ENCODE data around the gene PKNOX1. TPM values are rescaled to one million over a fixed set of nuclear protein-coding genes. Genes with fewer than 3 reads are reported as not detected.
"Not testable (repeated sequence)": the region's sequence is repeated elsewhere in the genome, so short reads cannot be mapped to it uniquely, and the experiment has no call there.

The PKNOX1 gene
- total RNA-seq, 1 experiment from 2014 or later, result 19.7 TPM

DNA sequence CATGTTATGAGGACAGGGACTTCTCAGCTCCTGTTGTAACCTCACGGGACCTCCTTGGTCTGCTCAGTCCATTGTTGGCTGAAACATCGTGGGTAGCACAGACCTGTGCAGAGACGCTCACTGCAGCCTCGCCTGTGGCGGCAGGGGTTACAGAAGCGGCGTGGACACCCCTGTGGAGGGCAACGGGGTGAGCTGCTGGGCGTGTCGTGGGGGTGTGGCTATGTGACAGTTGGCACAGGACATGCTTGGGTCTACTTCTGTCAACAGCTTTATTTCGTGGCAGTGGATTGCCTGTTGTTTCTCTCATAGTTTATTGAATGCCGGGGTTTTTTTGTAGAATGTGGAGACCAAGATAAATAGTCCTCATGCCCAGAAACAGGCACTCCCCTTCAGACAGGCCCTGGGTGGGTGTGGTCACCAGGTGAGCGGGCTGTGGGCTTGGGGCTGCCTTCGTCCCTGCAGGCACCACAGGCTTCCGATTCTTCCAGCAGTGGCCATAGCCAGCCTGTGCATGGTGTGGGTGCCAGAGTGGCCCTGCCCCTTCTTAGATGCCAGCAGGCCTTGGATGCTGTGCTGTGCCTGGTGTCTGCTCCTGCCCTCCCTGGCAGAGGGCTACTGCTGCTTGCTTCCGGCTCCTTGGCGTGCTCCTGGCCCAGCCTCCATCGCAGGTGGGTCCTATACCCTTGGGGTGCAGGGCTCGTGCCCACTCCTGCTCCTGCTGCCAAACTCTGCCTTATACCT lies 63.7 kb downstream of the PKNOX1 start:
- not testable (repeated sequence) for DNase-seq; H3K9ac ChIP-seq (ENCODE audit: low read length)

DNA sequence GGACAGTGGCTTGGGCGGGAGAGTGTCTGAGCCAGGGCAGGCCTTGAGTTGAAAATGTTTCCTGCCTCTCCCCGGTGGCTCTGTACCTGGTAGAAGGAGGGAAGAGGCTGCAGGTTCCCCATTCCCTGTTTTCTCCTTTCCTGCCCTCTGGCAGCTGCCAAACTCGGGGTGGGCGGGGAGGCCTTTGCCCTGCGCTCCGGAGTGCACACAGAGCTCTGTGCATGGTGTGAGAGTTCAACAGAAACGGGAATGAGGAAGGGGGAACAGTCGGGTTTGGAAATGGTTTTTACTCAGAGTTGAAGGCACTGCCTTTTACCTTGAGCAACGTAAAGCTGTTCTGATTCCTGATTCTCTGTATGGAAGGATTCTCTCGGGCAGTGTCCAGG lies 64.3 kb downstream of the PKNOX1 start:
- H3K27me3 ChIP-seq (ENCODE audit: low read length); H4K20me1 ChIP-seq (ENCODE audit: insufficient read depth, low read depth, low read length); H3K4me1 ChIP-seq (ENCODE audit: low read length); H3K9me3 ChIP-seq (ENCODE audit: low read length); H3K4me3 ChIP-seq (ENCODE audit: low read length); DNase-seq; H3K9me2 ChIP-seq (replicated peaks; ENCODE audit: insufficient read depth, low read length); H3K27ac ChIP-seq (ENCODE audit: low read length); H3K9ac ChIP-seq (ENCODE audit: low read length); H3K36me3 ChIP-seq (ENCODE audit: insufficient read depth, low read length); H3K4me2 ChIP-seq (ENCODE audit: low read depth, low read length, poor library complexity, severe bottlenecking); H2AFZ ChIP-seq (ENCODE audit: low read length); H3K79me2 ChIP-seq (ENCODE audit: low read length): not testable (repeated sequence)

More for the DNA sequence above, 63.7 kb downstream of the PKNOX1 start:
- not testable (repeated sequence) for H3K36me3 ChIP-seq (ENCODE audit: insufficient read depth, low read length); H3K4me3 ChIP-seq (ENCODE audit: low read length); H3K9me2 ChIP-seq (replicated peaks; ENCODE audit: insufficient read depth, low read length); H3K4me2 ChIP-seq (ENCODE audit: low read depth, low read length, poor library complexity, severe bottlenecking); H4K20me1 ChIP-seq (ENCODE audit: insufficient read depth, low read depth, low read length); H3K4me1 ChIP-seq (ENCODE audit: low read length); H2AFZ ChIP-seq (ENCODE audit: low read length); H3K9me3 ChIP-seq (ENCODE audit: low read length); H3K27me3 ChIP-seq (ENCODE audit: low read length); H3K79me2 ChIP-seq (ENCODE audit: low read length); H3K27ac ChIP-seq (ENCODE audit: low read length)

DNA sequence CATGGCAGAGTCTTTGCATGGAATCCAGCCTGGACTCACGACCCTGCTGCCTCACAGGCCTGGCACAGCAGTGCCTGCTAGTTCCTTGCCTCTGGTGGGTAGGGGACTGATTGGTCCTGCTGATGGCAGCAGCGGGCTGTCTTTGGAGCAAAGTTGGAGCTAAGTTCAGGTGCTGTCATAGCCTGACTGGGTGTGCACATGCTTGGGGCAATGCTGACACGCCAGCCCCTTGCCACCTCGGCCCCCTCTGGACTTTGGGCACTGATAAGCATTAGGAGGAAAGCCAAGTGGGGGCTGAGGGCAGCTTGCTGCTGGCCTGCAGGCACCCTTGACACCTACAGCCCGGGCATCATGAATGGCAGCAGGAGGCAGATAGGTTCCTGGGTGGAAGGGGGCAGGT lies 67.8 kb downstream of the PKNOX1 start:
- H3K9ac ChIP-seq (ENCODE audit: low read length); H2AFZ ChIP-seq (ENCODE audit: low read length); H3K9me2 ChIP-seq (replicated peaks; ENCODE audit: insufficient read depth, low read length); H4K20me1 ChIP-seq (ENCODE audit: insufficient read depth, low read depth, low read length); H3K4me2 ChIP-seq (ENCODE audit: low read depth, low read length, poor library complexity, severe bottlenecking); H3K79me2 ChIP-seq (ENCODE audit: low read length); H3K27me3 ChIP-seq (ENCODE audit: low read length); H3K36me3 ChIP-seq (ENCODE audit: insufficient read depth, low read length); H3K27ac ChIP-seq (ENCODE audit: low read length); H3K9me3 ChIP-seq (ENCODE audit: low read length); H3K4me3 ChIP-seq (ENCODE audit: low read length): not testable (repeated sequence)
- peak; percentile 40 for DNase-seq
- peaks cover 13% of the 10 kb centered on the region for H3K4me1 ChIP-seq (ENCODE audit: low read length)

DNA sequence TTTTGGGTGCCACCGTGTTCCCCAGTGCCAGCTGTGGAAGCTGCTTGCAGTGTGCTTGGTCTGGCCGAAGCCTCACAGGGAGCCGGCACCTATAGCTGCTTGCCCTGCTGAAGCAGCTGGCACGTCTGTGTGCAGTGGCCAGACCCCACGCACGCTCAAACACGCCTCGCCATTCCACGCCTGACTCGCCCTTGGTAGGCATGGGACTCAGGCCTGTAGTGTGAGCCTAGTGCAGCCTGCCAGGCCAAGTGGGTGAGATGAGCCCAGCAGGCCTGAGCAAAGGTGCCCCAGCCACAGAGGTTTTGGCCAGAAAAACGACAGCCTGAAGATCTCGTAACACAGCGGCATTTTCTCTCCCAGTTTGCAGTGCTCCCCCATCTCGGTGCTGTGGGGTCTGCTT lies 68.9 kb downstream of the PKNOX1 start:
- not testable (repeated sequence) for H4K20me1 ChIP-seq (ENCODE audit: insufficient read depth, low read depth, low read length); H3K27ac ChIP-seq (ENCODE audit: low read length); H3K4me3 ChIP-seq (ENCODE audit: low read length); H3K27me3 ChIP-seq (ENCODE audit: low read length); H3K9ac ChIP-seq (ENCODE audit: low read length); H3K4me2 ChIP-seq (ENCODE audit: low read depth, low read length, poor library complexity, severe bottlenecking); H3K79me2 ChIP-seq (ENCODE audit: low read length); H2AFZ ChIP-seq (ENCODE audit: low read length); H3K9me3 ChIP-seq (ENCODE audit: low read length); H3K36me3 ChIP-seq (ENCODE audit: insufficient read depth, low read length); H3K9me2 ChIP-seq (replicated peaks; ENCODE audit: insufficient read depth, low read length)
- DNase-seq, result peak; percentile 28
- H3K4me1 ChIP-seq (ENCODE audit: low read length), result peaks cover 13% of the 10 kb centered on the region

DNA sequence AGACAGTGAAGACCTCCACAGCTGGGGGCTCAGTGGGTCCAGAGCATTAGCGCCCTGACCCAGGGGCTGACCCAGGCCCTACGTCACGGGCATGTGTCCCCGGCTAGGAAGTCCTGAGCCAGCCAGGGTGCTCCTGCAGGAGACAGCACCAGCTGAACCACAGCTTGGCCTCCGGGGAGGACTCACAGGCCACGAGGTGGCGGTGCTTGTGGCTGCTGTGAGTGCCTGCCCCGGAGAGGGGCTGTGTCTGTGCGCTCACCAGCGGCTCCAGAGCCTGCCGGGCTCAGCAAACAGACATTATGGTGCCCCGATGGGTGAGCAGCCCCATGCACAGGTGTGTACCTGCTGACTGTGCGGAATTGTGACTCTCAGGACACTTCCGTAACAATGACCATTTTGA lies 70.2 kb downstream of the PKNOX1 start:
- DNase-seq, result peak; percentile 46
- H3K27me3 ChIP-seq (ENCODE audit: low read length); H3K79me2 ChIP-seq (ENCODE audit: low read length); H2AFZ ChIP-seq (ENCODE audit: low read length); H3K27ac ChIP-seq (ENCODE audit: low read length); H4K20me1 ChIP-seq (ENCODE audit: insufficient read depth, low read depth, low read length); H3K9me3 ChIP-seq (ENCODE audit: low read length); H3K4me2 ChIP-seq (ENCODE audit: low read depth, low read length, poor library complexity, severe bottlenecking); H3K9ac ChIP-seq (ENCODE audit: low read length); H3K36me3 ChIP-seq (ENCODE audit: insufficient read depth, low read length); H3K4me3 ChIP-seq (ENCODE audit: low read length); H3K9me2 ChIP-seq (replicated peaks; ENCODE audit: insufficient read depth, low read length): not testable (repeated sequence)
- H3K4me1 ChIP-seq (ENCODE audit: low read length), result peaks cover 13% of the 10 kb centered on the region

DNA sequence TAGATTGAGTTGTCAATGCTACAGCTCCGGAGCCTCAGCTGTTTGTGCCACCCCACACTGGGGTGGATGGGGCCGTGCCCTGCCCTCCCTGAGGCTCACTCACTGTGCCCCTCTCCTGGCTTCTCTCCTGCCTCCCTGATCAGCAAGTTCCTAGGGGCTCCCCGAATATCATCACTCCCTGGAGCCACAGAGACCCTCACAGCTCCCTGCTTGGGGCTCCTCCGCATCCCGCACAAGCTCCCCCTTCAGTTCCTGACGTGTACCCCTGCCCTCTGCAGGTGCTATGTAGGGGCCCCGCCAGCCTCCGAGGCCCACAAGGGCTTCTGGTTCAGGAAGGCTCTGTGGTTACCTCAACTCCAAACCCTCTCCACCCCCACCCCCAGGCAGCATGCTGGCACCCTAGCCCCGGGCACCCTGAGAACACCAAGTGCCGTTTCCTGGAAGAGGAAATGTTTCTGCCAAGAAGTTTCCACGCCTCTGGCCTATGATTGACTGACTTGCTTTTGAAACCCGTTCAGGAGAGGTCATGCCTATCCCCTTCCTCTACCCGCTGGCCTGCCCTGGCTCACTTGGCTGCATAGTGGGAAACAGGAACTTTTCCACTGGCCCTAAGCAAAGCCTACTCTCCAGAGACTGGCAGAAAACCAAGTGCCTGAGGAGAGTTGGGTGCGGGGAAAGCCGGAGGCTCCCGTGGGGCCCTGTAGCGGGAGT lies 71.0 kb downstream of the PKNOX1 start:
- peak; percentile 27 for DNase-seq
- H3K27ac ChIP-seq (ENCODE audit: low read length), result not testable (repeated sequence)
- H3K4me1 ChIP-seq (ENCODE audit: low read length), result peaks cover 13% of the 10 kb centered on the region

DNA sequence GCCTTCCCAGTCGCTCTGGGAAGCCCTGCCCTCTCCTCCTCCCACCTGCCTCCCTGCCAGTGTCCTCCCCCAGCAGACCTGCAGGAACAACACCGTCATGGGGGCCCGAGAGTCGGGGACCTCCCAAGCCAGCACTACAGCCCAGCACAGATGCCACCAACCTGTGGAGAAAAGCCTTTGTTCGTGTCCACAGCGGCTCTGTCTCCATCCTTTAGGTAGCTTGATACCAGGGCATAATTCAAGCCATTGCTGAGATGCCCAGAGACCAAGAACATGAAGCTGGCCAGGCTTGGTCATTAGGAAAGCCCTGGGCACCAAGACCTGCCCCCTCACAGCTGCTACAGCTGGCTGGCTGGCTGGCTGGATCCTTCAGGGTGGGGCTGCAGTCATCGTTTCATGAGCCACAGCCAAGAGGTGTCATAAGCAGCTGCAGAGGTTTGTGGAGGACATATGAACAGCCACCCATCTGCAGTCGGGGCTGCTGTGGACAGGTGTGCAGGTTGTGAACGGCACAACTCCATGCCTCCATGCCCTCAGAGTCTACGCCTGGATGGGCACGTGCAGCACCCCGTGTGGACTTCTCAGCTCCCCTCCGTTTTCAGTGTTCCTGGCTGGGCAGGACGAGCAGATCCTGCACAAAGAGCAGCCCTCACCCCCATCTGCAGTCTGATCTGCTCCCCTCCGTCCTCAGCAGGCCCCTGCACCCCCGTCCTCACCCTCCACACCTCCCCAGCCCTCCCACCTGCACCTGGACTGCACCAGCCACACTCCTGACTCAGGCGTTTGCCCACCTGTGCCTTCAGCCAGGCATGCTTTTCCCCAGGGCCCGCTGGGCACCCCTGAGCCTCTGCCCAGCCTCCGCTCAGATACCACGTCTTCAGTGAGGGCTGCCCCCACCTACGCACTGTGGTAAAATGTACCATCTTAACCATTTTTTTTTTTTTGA lies 71.8 kb downstream of the PKNOX1 start:
- H3K4me2 ChIP-seq (ENCODE audit: low read depth, low read length, poor library complexity, severe bottlenecking), result not testable (repeated sequence)

More for the DNA sequence above, 71.0 kb downstream of the PKNOX1 start:
- peak overlapping the region; percentile 26 for H3K4me2 ChIP-seq (ENCODE audit: low read depth, low read length, poor library complexity, severe bottlenecking)
- not testable (repeated sequence) for H3K9me3 ChIP-seq (ENCODE audit: low read length); H3K4me3 ChIP-seq (ENCODE audit: low read length); H2AFZ ChIP-seq (ENCODE audit: low read length); H3K36me3 ChIP-seq (ENCODE audit: insufficient read depth, low read length); H3K79me2 ChIP-seq (ENCODE audit: low read length); H3K9me2 ChIP-seq (replicated peaks; ENCODE audit: insufficient read depth, low read length); H3K27me3 ChIP-seq (ENCODE audit: low read length); H3K9ac ChIP-seq (ENCODE audit: low read length); H4K20me1 ChIP-seq (ENCODE audit: insufficient read depth, low read depth, low read length)

DNA sequence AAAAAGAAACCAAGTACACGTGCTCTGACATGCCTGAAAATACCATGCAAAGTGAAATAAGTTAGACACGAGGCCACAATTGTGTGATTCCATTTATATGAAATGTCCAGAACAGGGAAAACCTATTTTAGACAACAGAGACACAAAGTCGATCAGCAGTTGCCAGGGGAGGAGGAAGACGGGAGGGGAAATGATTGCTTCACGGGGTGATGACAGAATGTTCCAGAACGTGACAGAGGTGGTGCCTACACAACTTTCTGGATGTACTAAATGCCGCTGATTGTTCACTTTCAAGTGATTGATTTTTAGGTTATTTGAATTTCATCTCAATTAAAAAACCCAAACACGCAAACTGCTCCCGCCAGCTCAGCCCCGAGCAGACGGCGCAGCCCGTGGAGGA lies 78.8 kb downstream of the PKNOX1 start:
- not testable (repeated sequence) for H3K4me3 ChIP-seq (ENCODE audit: low read length); H3K9me3 ChIP-seq (ENCODE audit: low read length); H2AFZ ChIP-seq (ENCODE audit: low read length); H3K27me3 ChIP-seq (ENCODE audit: low read length); H3K27ac ChIP-seq (ENCODE audit: low read length); H3K4me1 ChIP-seq (ENCODE audit: low read length); H3K36me3 ChIP-seq (ENCODE audit: insufficient read depth, low read length); H3K4me2 ChIP-seq (ENCODE audit: low read depth, low read length, poor library complexity, severe bottlenecking); H3K79me2 ChIP-seq (ENCODE audit: low read length); H3K9me2 ChIP-seq (replicated peaks; ENCODE audit: insufficient read depth, low read length); DNase-seq; H4K20me1 ChIP-seq (ENCODE audit: insufficient read depth, low read depth, low read length); H3K9ac ChIP-seq (ENCODE audit: low read length)

More for the DNA sequence above, 71.8 kb downstream of the PKNOX1 start:
- not testable (repeated sequence) for H3K9ac ChIP-seq (ENCODE audit: low read length); H2AFZ ChIP-seq (ENCODE audit: low read length); H3K36me3 ChIP-seq (ENCODE audit: insufficient read depth, low read length); H3K79me2 ChIP-seq (ENCODE audit: low read length); H3K4me3 ChIP-seq (ENCODE audit: low read length); H3K27ac ChIP-seq (ENCODE audit: low read length); H3K27me3 ChIP-seq (ENCODE audit: low read length); H3K9me2 ChIP-seq (replicated peaks; ENCODE audit: insufficient read depth, low read length); H4K20me1 ChIP-seq (ENCODE audit: insufficient read depth, low read depth, low read length); H3K9me3 ChIP-seq (ENCODE audit: low read length)
- peak; percentile 53 for DNase-seq
- peaks cover 13% of the 10 kb centered on the region for H3K4me1 ChIP-seq (ENCODE audit: low read length)

Measured in Karpas-422 (cell line).